Spleen (tissue), 11 donors: Measurements from ENCODE around the gene PRRT1B. TPM values are rescaled to one million over a fixed set of nuclear protein-coding genes. Genes with fewer than 3 reads are reported as not detected.

Experiments
- DNase-seq: peaks from one replicate; pipeline ENCODE4 v3.0.0-alpha.2; 2020
- H3K27ac ChIP-seq, 8 donors: fragments of 200-600 bp; sonication (generic) in 7 of 8; 1 replicate in 4 of 8; 2 replicates in 4 of 8; pipeline versions ENCODE4 v1.5.0 to v1.8.0; 2016 to 2021; ENCODE audit warnings: inconsistent platforms in 4 of 8, mild to moderate bottlenecking in 4 of 8, moderate library complexity in 1 of 8
- H3K27me3 ChIP-seq, 7 donors: fragments of 200-600 bp; sonication (generic) in 6 of 7; replicated peaks in 1 of 7; 1 replicate in 4 of 7; 2 replicates in 3 of 7; pipeline versions ENCODE4 v1.5.0 to v1.8.0; 2016 to 2021; ENCODE audit warnings: inconsistent platforms in 3 of 7, mild to moderate bottlenecking in 1 of 7
- H3K36me3 ChIP-seq, 6 donors: fragments of 200-600 bp; sonication (generic) in 5 of 6; 1 replicate in 4 of 6; 2 replicates in 2 of 6; pipeline versions ENCODE4 v1.5.0 to v1.8.0; 2016 to 2021; ENCODE audit warnings: inconsistent platforms in 2 of 6
- H3K4me1 ChIP-seq, 6 donors: fragments of 200-600 bp; sonication (generic) in 5 of 6; 1 replicate in 3 of 6; 2 replicates in 3 of 6; pipeline versions ENCODE4 v1.5.0 to v1.8.0; 2016 to 2021; ENCODE audit warnings: inconsistent platforms in 3 of 6
- H3K4me3 ChIP-seq, 8 donors: fragments of 200-600 bp; sonication (generic) in 7 of 8; 1 replicate in 4 of 8; 2 replicates in 4 of 8; pipeline versions ENCODE4 v1.5.0 to v1.8.0; 2016 to 2021; ENCODE audit warnings: inconsistent platforms in 4 of 8, mild to moderate bottlenecking in 4 of 8, moderate library complexity in 2 of 8
- H3K9me3 ChIP-seq, 8 donors: fragments of 200-600 bp; sonication (generic) in 7 of 8; 1 replicate in 4 of 8; 2 replicates in 4 of 8; pipeline versions ENCODE4 v1.5.0 to v1.8.0; 2016 to 2021; ENCODE audit warnings: inconsistent platforms in 4 of 8
- POLR2A ChIP-seq, 3 donors: fragments of 450-650 bp; IDR thresholded peaks; one replicate each; pipeline ENCODE4 v1.5.1; 2017; ENCODE audit warnings: antibody characterized with exemption in 3 of 3, mild to moderate bottlenecking in 1 of 3
- POLR2AphosphoS5 ChIP-seq, 3 donors: sonication (generic); formaldehyde crosslinking; IDR thresholded peaks; one replicate each; pipeline ENCODE4 v1.5.1; 2017; ENCODE audit warnings: antibody characterized with exemption in 3 of 3
- WGBS, 5 donors: extraction: QIAGEN DNeasy Blood & Tissue Kit in 3 of 5; methylation state at CpG; one replicate each; pipeline versions ENCODE4 v1.1.5 to v1.1.7; 2013 to 2018; 5-methylcytosine and 5-hydroxymethylcytosine counted together
- intact Hi-C: fragments of 100-400 bp; cut with DNase I; formaldehyde crosslinking; loops from one replicate; pipeline ENCODE4 v1.15.0; 2023; ENCODE audit warnings: low total_unique reads
- polyA plus RNA-seq, 3 donors: library from polyadenylated mRNA; stranded (reverse); fragments of 200-250 nt; gene quantifications; one replicate each; pipeline ENCODE4 v1.2.1, GENCODE V29; 2013
- total RNA-seq, 7 donors: library from RNA; depleted of rRNA in 3 of 7; stranded (reverse); fragments of >200 nt in 3 of 7; fragmentation: NEBNext Ultra II Directional in 4 of 7; extraction: Animal tissue kit (Norgen Biotek cat#: 25700) in 4 of 7; gene quantifications; one replicate each; pipeline versions ENCODE4 v1.1.0 to v1.2.1, GENCODE V29; 2016 to 2021
- TF ChIP-seq, protein P1 (sequence below), 11 experiments: fragments of 200-600 bp in 7 of 11; fragments of 450-650 bp in 4 of 11; sonication (generic) in 4 of 11; IDR thresholded peaks in 8 of 11; conservative IDR thresholded peaks in 3 of 11; 1 replicate in 7 of 11; 2 replicates in 4 of 11; pipeline versions ENCODE4 v1.4.0 to v1.8.0; 2016 to 2021; ENCODE audit warnings: antibody characterized with exemption in 11 of 11, inconsistent platforms in 4 of 11, mild to moderate bottlenecking in 1 of 11
- donor health status: healthy with polysubstance abuse.
- donor health status: DM: no; HTN: no; CAD: no; lungs with moderate emphysema.
- donor health status: DM: no; HTN: no; CAD: no.
- donor health status: Bipolar disorder and iron deficiency.
- donor health status: healthy.
- donor health status: DM: no; HTN: no; CAD: no.
- donor health status: DM: yes; HTN: yes; CAD: no.

PRRT1B gene
- total and polyA plus RNA-seq, 10 donors = not detected

- Histone ChIP-seq H3K4me1 (peaks cover 19 to 64% (median 37%) of the 10 kb centered on the region in 6 donors), H3K4me3 (no peak overlapping the region), H3K27me3 (no peaks in the 10 kb centered on the region), H3K9me3 (no peaks in the 10 kb centered on the region), H3K27ac (peak overlapping the region in 5 of 8 donors; percentile 33 to 76 (median 55)), H3K36me3 (peaks cover 0 to 65% (median 53%) of the 10 kb centered on the region in 6 donors)
- TF ChIP-seq POLR2AphosphoS5 (IDR thresholded peaks at IDR 0.05) (peak; percentile 34 to 57 (median 46)), POLR2A (IDR thresholded peaks at IDR 0.05) (no peak)
- TF ChIP-seq, protein P1, sequence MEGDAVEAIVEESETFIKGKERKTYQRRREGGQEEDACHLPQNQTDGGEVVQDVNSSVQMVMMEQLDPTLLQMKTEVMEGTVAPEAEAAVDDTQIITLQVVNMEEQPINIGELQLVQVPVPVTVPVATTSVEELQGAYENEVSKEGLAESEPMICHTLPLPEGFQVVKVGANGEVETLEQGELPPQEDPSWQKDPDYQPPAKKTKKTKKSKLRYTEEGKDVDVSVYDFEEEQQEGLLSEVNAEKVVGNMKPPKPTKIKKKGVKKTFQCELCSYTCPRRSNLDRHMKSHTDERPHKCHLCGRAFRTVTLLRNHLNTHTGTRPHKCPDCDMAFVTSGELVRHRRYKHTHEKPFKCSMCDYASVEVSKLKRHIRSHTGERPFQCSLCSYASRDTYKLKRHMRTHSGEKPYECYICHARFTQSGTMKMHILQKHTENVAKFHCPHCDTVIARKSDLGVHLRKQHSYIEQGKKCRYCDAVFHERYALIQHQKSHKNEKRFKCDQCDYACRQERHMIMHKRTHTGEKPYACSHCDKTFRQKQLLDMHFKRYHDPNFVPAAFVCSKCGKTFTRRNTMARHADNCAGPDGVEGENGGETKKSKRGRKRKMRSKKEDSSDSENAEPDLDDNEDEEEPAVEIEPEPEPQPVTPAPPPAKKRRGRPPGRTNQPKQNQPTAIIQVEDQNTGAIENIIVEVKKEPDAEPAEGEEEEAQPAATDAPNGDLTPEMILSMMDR (IDR thresholded peaks at IDR 0.05 in 8 of 11, conservative IDR thresholded peaks at IDR 0.05 in 3 of 11) = no peak
- DNase-seq = no peak
- intact Hi-C loops = no loop called here
- WGBS, 5 donors = 57 to 86% (median 84%) methylated on average over 5 to 7 of the region's 7 CpGs
Observed at GRCh38 chr9:131499254-131499767, 46.0 kb upstream of the PRRT1B start.

- Histone ChIP-seq H3K9me3 (no peaks in the 10 kb centered on the region), H3K27ac (peak overlapping the region; percentile 35 to 76 (median 48)), H3K27me3 (no peaks in the 10 kb centered on the region), H3K4me3 (no peak overlapping the region), H3K4me1 (peaks cover 19 to 69% (median 37%) of the 10 kb centered on the region in 6 donors), H3K36me3 (peaks cover 0 to 55% (median 42%) of the 10 kb centered on the region in 6 donors)
- 58 to 68% (median 63%) methylated on average over 12 of the region's 12 CpGs for WGBS, 5 donors
- TF ChIP-seq POLR2A (IDR thresholded peaks at IDR 0.05) (no peak), POLR2AphosphoS5 (IDR thresholded peaks at IDR 0.05) (peak; percentile 26 to 73 (median 61))
- TF ChIP-seq, protein P1 (IDR thresholded peaks at IDR 0.05 in 8 of 11, conservative IDR thresholded peaks at IDR 0.05 in 3 of 11) = no peak
- intact Hi-C loops = no loop called here
- DNase-seq = no peak
Observed at GRCh38 chr9:131500377-131500776, 44.9 kb upstream of the PRRT1B start.

- no peaks in the 10 kb centered on the region for H3K9me3 ChIP-seq
- TF ChIP-seq POLR2AphosphoS5 (IDR thresholded peaks at IDR 0.05) (no peak), POLR2A (IDR thresholded peaks at IDR 0.05) (no peak)
- TF ChIP-seq, protein P1 (IDR thresholded peaks at IDR 0.05 in 8 of 11, conservative IDR thresholded peaks at IDR 0.05 in 3 of 11) = no peak
- peak overlapping the region; percentile 22 to 76 (median 48) for H3K27ac ChIP-seq
- no peaks in the 10 kb centered on the region for H3K27me3 ChIP-seq
- H3K4me1 ChIP-seq = peaks cover 19 to 64% (median 34%) of the 10 kb centered on the region in 6 donors
- DNase-seq = no peak
- intact Hi-C loops = no loop called here
- 63 to 68% (median 64%) methylated on average over 5 of the region's 5 CpGs for WGBS, 5 donors
- H3K4me3 ChIP-seq = no peak overlapping the region
- peaks cover 0 to 48% (median 36%) of the 10 kb centered on the region in 6 donors for H3K36me3 ChIP-seq
Observed at GRCh38 chr9:131500939-131501541, 44.3 kb upstream of the PRRT1B start.
